Activated gamma-delta T cell treated with Interleukin-2 at 50 U/mL for 16 hours (primary cell): ENCODE results near the gene STX4.
"Not testable (repeated sequence)": the region's sequence is repeated elsewhere in the genome, so short reads cannot be mapped to it uniquely, and the experiment has no call there.

Experiments used
- DNase-seq: peaks from one replicate; pipeline ENCODE4 v3.0.0-alpha.2; 2020

STX4 gene

DNA sequence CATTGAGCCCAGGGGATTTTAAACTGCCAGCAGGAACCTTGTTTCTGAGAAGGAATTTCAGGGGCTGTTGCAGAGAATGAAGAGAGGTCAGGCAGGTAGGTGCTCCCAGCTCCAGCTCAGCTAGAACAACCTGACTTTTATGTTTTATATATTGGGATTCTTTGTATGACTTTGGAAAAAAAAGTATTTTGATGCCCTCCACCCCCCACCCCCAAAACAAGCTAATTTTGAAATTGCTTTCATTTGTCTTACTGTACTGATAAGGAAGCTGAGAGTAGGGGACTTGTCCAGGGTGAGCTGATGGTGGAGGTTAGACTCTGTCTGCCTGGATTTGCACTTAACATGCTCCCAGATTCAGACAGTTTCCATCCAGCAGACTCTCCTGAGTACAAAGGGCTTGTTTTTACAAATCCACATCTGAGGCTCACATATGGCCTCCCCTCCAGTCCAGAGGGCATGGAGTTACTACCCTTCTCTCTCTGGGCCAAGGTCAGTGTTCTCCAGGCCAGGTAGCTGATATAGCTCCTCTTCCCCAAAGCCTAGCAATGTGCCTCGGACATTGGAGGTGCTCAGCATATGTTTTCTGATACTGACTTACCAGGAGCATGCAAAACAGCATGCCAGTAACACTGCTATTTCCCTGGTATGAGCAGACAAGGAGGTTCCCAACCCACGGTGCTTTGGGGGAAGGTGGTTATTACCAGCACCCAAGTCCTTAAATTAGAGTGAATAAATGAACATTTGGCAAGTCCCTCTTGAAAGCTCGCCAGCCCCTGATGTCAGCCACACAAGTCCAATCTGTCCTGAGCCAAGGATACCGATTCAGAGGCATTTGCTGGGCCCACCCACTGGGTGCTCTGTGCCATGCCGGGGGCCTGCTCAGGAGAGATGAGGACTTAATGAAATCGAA, 34.3 kb upstream of the STX4 start:
- DNase-seq, result no peak

DNA sequence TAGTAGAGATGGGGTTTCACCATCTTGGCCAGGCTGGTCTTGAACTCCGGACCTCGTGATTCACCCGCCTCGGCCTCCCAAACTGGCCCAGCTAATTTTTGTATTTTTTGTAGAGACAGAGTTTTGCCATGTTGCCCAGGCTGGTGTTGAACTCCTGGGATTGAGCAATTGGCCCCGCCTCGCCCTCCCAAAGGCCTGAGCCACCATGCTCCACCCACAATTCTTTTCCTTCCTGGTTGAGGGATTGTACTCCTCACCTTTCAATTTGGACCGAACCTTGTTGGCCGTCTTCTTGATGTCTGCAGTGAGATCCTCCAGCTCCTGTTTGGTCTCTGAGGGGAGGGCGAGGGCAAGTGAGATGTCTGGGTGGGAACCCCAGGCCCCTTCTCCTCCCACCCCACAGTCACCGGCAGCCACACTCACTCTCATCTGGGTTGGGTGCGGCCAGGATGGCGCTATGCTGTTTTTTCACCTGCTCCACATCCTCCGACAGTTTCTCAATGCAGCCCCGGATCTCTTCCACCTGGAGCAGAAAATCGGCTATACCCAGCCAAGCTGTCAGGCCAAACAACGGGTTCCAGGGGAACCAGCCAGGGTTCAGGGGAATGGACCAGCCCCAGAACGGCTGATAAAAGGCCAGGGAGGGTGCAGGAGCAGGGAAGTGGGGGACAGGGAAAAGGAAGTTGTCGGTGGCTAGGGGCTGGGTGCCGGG, 32.5 kb upstream of the STX4 start:
- no peak for DNase-seq

DNA sequence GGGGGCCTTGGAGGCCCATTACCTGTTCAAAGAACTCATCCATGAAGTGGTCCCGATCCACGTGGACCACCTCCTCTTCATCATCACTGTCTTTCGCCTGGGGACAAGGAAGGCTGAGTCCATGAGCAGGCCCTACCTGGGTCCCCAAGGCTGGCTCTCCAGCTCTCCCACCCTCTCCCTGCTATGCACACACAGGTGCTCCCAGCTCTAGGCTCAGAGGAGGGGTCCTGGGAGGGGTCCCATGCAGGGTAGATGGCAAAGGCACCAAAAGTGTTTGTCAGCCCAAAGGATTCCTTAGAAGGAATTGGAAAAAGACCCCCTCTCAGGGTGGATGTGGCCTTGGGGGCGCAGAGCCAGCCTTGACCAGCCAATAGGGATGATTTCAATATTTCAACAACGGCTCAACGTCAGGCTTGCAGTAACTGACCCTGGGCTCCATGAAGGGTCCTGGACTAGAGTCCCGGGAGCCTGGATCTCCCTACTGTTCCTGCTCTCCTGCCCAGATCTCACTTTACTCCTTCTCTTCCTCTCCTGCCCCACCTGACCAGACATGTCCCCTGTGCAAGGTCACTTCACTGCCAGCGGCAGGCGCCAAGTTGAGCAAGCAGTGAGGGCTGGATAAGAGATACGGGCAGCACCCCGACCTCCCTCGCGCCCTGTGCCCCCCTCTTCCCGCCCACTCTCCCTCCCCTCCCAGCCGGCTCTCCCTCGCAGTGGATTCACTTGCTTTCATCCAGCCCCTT, 31.7 kb upstream of the STX4 start:
- DNase-seq, result no peak

DNA sequence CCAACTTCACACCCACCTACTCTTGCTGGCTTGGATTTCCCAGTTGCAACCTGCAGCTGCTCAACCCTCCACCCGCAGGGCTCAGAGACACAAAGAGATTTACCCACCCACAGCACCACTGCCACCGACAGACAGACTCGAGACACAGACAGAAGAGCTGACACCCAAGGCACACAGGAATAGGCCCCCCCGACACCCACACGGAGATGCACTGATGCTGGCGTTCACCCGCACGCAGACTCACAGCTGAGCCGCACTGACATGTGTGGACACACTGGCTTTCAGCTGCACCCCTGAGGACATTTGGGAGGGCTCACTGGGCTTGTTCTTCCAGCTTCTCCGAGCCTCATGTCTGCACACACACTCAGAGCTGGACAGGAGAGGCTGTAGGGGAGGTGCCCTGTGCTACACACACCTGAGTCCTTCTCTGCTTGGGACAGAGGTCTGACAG, 31.1 kb upstream of the STX4 start:
- no peak for DNase-seq

DNA sequence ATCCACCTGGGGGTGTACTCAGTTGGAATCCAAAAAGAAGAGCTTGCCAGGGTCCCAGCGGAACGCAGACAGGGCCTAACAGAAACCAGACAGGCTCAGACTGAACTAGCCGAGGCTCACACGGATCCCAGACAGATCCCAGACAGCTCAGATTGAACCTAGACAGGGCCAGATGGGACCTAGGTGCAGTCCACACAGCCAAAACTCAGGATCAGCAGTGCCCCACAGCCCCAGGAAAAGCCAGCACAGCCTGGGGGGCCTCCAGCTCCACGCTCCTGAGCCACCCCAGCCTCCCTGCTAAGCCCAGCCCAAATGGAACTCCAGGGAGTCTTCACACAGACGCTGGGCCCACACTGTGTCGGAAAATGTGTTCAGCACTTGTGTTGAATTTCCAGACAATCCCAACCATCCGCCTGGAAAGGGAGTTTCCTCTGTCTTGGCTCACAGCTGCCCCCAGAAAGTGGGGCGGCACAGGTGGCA, 30.5 kb upstream of the STX4 start:
- DNase-seq, result no peak

DNA sequence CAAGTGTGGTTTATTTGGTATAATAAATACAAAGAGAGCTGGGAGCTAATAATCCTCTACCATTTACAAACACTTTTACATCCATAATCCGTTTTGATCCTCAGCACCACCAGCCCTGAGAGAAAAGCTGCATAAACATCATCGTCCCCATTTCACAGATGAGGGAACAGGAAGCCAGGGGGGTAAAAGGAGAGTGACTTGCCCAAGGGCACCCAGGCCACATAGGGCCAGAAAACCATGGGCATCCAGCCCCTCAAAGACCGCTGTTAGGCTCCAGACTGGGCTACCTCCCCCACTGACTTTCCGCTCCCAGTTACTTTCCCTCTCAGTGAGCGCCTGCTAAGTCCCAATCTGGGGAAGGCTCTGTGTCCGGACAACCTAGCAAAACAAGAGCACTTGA, 29.6 kb upstream of the STX4 start:
- no peak for DNase-seq

DNA sequence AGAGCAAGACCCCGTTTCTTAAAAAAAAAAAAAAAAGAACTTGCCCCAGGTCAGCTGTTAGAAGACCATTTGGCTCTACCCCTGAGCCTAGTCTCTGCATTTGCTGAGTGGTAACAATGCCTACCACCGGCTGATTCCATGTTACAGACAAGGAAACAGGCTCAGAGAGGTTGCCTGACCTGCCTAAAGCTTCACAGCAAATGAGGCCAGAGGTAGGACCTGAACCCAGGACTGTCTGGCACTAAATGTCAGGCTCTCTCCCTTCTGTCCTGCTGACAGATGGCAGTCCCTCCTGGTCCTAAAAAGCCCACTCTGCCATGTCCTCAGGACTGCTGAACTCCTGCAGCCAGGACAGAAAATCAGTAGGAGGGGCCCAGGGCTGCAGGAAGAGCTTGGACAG, 28.7 kb upstream of the STX4 start:
- no peak for DNase-seq

DNA sequence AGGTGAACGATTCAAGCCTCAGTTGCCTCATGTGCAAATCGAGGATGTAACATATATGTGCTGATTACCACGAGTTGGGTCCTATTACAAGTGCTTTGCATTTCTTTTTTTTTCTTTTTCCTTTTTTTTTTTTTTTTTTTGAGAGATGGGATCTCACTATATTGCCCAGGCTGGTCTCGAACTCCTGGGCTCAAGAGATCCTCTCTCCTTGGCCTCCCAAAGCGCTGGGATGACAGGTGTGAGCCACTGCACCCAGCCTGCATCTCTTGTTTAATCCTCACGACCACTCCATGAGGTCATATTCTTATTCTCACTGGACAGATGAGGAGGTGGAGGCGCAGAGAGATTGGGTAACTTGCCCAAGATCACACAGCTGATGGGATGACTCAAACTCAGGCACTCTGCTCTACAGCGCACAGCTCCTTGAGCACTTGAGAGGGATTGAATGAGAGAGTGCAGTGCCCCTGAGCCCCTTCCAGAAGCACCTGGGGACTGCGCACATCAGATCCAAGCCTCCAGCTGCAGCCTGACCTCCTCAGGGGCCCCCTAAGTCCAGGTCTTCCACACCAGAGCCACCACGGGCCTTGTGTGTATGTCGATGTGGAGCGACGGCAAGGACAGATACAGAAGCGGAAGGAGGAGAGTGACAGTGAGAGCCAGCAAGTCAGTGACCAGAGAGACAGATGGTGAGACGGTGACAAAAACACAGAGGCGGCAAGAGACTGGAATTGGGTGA, 27.8 kb upstream of the STX4 start:
- DNase-seq, result no peak

DNA sequence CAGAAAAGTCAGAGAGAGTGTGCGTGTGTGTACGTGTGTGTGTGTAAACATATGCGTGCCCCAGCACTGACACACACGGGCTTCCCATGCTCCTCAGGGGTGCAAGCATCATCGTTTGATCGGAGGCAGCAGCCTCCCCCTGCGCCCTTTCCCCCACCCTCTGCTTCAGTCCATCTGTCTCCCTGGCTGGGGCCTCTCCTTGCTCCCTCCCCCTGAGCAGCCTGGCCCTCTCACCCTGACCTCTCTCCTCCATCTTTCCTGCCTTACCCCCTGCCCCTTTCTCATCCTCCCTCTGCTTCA, 27.3 kb upstream of the STX4 start:
- DNase-seq, result no peak

DNA sequence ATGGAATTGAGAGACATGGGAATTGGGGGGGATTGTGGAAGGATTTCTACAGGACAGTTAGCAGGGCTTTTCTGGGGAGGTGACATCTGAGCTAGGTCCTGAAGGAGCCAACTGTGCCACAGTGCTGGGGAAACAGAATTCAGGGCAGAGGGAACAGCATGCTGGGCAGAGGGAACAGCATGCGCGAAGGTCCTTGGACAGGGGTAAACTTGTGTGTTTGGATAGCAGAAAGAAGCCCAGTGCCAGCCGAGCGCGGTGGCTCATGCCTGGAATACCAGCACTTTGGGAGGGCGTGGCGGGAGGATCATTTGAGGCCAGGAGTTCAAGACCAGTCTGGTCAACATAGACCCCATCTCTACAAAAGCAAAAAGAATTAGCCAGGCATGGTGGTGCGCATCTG, 26.8 kb upstream of the STX4 start:
- DNase-seq, result no peak

DNA sequence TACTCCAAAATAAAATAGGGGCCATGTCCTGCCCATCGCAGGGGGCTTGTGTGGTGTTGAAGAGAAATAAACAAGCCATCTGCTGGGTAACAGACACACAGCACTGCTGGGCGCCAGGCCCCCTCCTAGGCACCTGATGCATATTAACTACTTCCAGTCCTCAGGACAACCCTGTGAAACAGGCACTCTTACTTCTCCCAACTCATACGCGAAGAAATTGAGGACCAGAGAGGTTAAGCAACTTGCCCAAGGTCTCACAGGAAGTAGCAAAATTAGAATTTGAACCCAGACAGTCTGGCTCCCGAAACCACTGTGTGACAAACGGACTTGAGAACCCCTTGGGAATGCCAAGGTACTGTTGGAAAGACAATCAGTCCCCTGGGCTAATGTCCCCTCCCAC, 25.7 kb upstream of the STX4 start:
- DNase-seq, result no peak

DNA sequence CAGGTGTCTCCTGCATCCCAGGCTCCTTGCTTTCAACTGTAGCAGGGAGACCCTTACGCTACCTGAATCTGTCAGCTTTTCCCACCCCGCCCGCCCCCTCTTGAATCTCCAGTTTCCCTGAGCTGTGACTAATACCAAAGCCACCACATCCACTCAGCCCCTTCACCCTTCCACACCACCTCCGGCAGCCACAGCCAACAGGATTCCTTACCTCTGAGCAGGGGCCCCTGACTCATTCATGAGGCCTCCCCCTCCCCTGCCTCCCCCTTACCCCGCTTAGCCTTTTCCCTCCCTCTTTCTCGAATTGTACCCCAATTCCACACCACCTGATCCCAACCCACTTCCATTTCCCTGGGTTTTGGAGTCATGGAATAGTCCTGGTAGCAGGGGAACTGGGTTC, 25.2 kb upstream of the STX4 start:
- no peak for DNase-seq

DNA sequence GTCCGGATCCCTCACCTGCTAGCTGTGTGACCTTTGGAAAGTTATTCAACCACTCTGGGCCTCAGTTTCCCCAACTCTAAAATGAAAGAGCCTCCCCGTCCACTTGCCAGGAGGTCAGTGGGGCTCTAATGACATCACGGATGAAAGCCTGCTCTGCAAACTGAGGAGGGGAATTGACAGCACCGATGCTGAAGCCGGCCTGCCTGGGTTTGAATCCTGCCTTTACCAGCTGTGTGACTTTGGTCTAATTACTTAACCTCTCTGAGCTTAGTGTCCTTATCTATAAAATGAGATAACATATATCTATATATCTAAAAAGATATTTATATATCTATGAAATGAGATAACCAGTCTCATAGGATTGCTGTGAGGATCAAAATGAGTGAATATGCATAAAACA, 24.8 kb upstream of the STX4 start:
- DNase-seq, result no peak

DNA sequence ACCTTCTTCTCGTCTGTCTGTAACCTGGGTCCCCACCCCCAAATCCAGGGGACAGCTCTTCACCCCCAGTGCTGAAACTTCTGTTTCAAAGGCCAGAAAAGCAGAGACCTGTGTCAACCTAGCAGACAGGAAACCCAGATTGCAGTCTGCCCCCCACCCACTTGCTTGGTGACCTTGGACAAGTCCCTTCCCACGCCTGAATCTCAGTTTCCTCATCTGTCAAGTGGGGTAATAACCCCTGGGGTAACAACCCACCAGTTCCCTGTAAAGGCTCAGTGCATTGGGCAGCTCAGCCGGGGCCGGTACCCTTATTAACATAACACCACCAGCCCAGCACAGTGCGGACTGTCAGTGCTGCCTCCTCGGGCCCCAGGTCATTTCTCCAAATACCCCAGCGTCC, 24.2 kb upstream of the STX4 start:
- DNase-seq, result no peak

DNA sequence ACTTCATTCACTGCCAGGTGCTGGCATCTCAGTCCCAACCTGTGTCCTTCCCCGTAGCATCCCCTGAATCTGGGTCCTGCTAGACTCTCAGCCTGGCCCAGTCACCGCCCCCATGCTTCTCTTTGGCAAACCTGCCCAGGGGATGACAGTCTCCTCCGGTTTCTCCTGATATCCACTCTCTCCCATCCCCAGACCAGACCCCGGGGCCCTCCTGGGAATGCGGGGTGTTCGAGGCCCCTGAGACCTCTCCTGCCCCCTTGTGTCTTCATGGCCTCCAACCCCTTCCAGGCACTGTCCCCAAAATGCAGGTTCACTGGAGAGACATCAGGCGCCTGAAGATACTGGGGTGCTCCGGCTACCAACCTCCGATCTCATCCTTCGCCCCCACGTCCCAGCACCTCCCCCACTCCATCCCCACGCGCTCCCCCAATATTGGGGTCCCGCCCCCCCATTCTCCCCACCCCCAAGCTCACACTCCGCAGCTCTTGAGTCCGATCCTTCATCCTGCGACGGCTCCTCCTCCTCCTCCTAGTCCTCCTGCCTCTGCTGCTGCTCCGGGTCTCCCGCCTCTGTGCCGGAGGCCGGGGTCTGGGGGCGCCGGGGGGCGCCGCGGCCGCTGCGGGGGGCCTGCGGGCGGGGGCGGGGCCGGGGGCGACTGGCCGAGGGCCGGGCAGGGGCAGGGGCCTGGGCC, 23.3 kb upstream of the STX4 start:
- no peak for DNase-seq

DNA sequence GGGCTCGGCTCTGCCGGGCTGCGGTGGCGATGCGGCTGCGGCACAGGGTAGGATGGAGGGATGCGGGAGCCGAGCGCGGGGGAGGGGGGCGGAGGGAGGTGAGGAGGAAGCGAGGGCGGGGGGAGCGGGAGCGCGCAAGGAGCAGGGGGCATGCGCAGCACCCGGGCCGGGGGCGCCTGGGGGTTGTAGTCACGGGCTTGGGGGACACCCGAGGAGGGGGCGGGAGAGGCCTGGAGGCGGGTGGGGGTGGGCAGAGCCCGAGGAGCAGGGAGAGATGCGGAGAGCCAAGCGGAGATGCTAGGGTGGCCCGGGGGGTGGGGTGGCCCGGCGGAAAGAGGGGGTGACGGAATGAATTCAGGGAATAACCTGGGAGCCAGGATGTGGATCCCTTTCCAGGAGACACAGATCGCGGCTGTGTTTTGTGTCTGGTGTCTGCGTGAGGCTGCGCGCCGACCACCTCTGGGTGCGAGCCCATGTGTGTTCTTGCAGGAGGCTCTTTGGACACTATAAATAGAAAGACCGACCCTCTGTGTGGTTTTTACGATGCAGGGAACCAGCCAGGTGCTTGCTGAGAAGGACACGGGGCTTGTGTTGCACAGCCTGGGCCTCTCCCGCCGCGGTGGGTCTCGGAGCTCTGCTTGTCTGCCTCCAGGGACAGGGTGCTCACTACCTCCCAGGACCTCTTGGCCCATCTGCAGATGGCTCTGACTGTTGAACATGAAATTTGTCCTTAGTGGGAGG, 22.6 kb upstream of the STX4 start, which contains the start of gene STX1B:
TSS of gene STX1B (minus strand) at position 54 of the 741 bp plus-strand sequence. CDS start 242 bp downstream, outside the sequence.
- peak; percentile 54 for DNase-seq

DNA sequence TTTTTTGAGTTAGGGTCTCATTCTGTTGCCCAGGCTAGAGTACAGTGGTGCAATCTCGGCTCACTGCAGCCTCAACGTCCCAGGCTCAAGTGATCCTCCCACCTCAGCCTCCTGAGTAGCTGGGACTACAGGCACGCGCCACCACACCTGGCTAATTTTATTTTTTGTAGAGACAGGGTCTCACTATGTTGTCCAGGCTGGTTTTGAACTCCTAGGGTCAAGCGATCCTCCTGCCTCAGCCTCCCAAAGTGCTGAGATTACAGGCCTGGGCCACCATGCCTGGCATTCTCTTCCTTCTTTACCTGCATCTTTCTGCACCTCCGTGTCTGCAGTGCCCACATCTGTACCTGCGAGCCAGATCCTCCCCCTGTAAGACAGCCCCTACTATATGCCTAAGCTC, 21.5 kb upstream of the STX4 start:
- DNase-seq, result not testable (repeated sequence)

DNA sequence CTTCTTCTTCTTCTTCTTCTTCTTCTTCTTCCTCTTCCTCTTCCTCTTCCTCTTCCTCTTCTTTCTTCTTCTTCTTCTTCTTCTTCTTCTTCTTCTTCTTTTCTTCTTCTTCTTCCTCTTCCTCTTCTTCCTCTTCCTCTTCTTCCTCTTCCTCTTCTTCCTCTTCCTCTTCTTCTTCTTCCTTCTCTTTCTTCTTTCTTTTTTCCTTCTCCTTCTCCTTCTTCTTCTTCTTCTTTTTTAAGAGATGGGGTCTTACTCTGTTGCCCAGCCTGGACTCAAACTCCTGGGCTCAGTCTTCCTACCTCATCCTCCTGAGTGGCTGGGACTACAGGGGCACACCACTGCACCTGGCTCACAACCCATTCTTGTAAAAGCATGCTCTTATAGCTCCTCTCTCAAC, 20.1 kb upstream of the STX4 start:
- DNase-seq, result not testable (repeated sequence)

DNA sequence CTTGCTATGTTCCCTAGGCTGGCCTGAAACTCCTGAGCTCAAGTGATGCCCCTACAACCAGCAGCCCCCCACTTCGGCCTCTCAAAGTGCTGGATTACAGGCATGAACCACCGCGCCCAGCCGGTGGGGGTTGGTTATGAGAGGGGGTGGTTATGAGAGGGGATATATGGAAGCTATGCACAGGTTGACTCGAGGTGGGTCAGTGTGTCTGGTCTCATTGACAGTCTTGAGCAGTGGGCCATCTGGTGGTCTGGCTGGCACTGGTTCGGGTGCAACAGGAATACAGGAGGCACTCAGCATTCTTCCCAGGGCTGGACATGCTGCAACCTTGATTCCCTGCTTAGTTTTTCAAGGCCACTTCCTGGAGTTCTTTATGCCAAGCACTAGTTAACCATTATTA, 17.3 kb upstream of the STX4 start:
- DNase-seq, result no peak

DNA sequence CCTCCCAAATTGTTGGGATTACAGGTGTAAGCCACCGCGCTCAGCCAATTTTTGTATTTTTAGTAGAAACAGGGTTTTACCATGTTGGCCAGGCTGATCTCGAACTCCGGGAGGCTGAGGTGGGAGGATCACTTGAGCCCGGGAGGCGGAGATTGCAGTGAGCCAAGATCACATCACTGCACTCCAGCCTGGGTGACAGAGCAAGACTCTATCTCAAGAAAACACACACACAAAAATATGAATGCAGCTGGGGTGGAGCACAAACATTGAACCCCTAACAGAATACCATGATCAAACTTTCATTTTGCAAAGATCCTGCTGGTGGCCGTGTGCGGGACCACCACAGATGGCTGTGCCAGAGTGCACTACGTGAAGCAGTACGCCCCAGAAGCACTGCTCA, 15.6 kb upstream of the STX4 start:
- DNase-seq, result not testable (repeated sequence)

DNA sequence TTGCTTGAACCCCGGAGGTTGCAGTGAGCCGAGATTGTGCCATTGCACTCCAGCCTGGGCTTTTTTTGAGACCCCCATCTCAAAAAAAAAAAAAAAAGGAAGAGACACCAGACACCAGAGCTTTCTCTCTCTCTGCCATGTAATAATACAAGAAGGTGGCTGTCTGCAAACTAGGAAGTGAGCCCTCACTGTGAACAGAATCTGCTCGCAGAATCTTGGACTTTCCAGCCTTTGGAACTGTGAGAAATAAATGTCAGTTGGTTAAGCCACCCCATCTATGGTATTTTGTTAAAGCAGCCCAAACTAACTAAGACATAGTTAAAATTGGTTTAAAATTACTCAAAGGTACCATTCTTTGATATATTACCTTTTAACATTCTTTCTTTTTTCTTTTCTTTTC, 12.8 kb upstream of the STX4 start:
- no peak for DNase-seq
